Transverse colon (tissue), 4 donors: ENCODE measurements around the gene CDX1. TPM values are rescaled to one million over a fixed set of nuclear protein-coding genes. Genes with fewer than 3 reads are reported as not detected.

Experiments used
- DNase-seq: peaks from one replicate; pipeline ENCODE4 v3.0.0-alpha.2; 2019
- H3K27ac ChIP-seq, 4 donors: fragments of 200-600 bp; sonication (generic); 2 replicates each; pipeline ENCODE4 v1.5.1; 2016 to 2018; ENCODE audit warnings: inconsistent platforms in 4 of 4
- H3K27me3 ChIP-seq: fragments of 200-600 bp; sonication (generic); 2 replicates; pipeline ENCODE4 v1.5.1; 2017; ENCODE audit warnings: inconsistent platforms
- H3K36me3 ChIP-seq, 4 donors: fragments of 200-600 bp; sonication (generic); 2 replicates each; pipeline ENCODE4 v1.5.1; 2017 to 2019; ENCODE audit warnings: inconsistent platforms in 4 of 4
- H3K4me1 ChIP-seq, 4 donors: fragments of 200-600 bp; sonication (generic); 2 replicates each; pipeline ENCODE4 v1.5.1; 2017 to 2020; ENCODE audit warnings: inconsistent platforms in 4 of 4
- H3K4me3 ChIP-seq, 4 donors: fragments of 200-600 bp; sonication (generic); 1 replicate in 1 of 4; 2 replicates in 3 of 4; pipeline versions ENCODE4 v1.5.1 to v1.6.1; 2017 to 2019; ENCODE audit warnings: inconsistent platforms in 4 of 4
- H3K9me3 ChIP-seq, 2 donors: fragments of 200-600 bp; sonication (generic); 2 replicates each; pipeline ENCODE4 v1.5.1; 2017 to 2019; ENCODE audit warnings: inconsistent platforms in 2 of 2
- EP300 ChIP-seq: sonication (generic); formaldehyde crosslinking; IDR thresholded peaks from one replicate; pipeline ENCODE4 v1.6.1; 2017; ENCODE audit warnings: antibody characterized with exemption, low read depth
- POLR2A ChIP-seq: fragments of 450-650 bp; IDR thresholded peaks from one replicate; pipeline ENCODE4 v1.6.1; 2016; ENCODE audit warnings: antibody characterized with exemption, mild to moderate bottlenecking, moderate library complexity
- POLR2AphosphoS5 ChIP-seq, 3 donors: sonication (generic); formaldehyde crosslinking; IDR thresholded peaks; one replicate each; pipeline ENCODE4 v1.6.1; 2016; ENCODE audit warnings: antibody characterized with exemption in 3 of 3
- WGBS, 2 donors: methylation state at CpG; one replicate each; pipeline ENCODE4 v1.1.5; 2018; ENCODE audit warnings: low coverage in 1 of 2; 5-methylcytosine and 5-hydroxymethylcytosine counted together
- in situ Hi-C, 4 donors: fragments of 200-750 bp; cut with MboI; loops; one replicate each; pipeline versions ENCODE4 v1.15.0 to v1.15.1; 2017; ENCODE audit warnings: low sequenced_read_pairs in 3 of 4, low pct_ligation_motif_present in 1 of 4, low pct_unique_long_range_greater_than_20kb in 1 of 4
- intact Hi-C: fragments of 100-400 bp; cut with DNase I; formaldehyde crosslinking; loops from one replicate; pipeline ENCODE4 v1.15.1; 2023; ENCODE audit warnings: low total_unique reads
- total RNA-seq, 4 donors: library from RNA; depleted of rRNA; stranded (reverse); fragments of >200 nt; gene quantifications; one replicate each; pipeline ENCODE4 v1.1.0, GENCODE V29; 2016
- TF ChIP-seq, protein P1 (sequence below), 5 experiments: fragments of 200-600 bp in 3 of 5; fragments of 450-650 bp in 2 of 5; sonication (generic) in 3 of 5; IDR thresholded peaks; 1 replicate in 2 of 5; 2 replicates in 3 of 5; pipeline ENCODE4 v1.5.1; 2016 to 2017; ENCODE audit warnings: antibody characterized with exemption in 5 of 5, inconsistent platforms in 3 of 5, mild to moderate bottlenecking in 2 of 5, moderate library complexity in 1 of 5

CDX1 gene
- total RNA-seq, 4 donors from 2014 or later, result 249 to 540 (median 360) TPM

DNA sequence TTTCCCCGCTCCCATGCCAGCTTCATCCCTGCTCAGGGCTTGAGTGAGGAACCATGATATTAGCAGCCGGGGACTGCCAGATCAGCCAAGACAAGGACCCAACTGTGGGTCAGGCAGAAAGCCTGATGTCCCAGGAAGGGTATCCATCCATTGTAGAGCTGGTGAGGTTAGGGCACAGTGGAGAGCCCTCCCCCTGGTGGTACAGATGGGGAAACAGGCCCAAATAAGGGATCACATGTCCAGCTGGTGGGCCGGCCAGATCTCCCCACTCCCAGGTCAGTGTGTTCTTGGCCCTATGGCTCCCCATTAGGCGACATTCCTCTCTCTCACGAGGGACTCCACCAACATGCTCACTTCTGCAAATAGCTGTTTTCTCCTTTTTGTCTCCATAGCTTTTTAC lies 9.0 kb downstream of the CDX1 start:
- peaks cover 31 to 86% (median 71%) of the 10 kb centered on the region in 4 donors for H3K4me1 ChIP-seq
- peak overlapping the region; percentile 39 to 88 (median 87) for H3K27ac ChIP-seq

DNA sequence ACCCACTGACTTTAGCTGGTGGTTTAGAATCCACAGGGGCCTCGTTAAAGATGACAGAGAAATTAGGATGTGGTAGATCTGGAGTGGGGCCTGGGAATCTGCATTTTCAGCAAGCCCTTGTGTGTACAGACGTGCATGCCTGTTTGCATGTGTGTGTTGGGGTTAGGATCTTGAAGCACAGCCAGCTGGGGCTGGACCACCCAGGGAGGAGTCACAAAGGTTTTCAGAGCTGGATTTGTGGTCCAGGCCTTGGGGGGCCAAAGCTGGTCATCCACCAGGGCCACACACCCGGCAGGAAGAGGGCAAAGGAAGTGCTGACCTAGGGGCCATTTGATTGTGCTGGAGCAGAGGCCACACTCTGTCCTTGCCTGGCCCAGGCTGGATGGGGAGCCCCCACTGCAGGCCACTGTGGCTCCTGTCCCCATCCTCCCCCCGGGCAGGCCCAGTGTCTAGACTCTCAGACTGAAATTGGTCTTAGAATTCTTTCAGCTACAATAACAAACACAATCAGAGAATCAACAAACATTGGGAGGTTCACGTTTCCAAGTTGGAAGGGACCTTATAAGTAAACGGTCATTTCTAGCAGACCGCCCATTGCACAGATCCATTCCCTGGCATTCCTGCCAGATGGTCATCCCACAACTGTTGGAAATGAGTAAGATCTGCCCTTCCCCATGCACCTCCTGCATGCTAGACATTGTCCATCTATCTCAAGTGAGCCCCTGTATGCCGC lies 10.3 kb downstream of the CDX1 start:
- Histone ChIP-seq H3K27ac (peak overlapping the region; percentile 39 to 88 (median 87)), H3K4me1 (peaks cover 45 to 96% (median 80%) of the 10 kb centered on the region in 4 donors), H3K4me3 (no peak overlapping the region), H3K9me3 (no peaks in the 10 kb centered on the region), H3K36me3 (no peaks in the 10 kb centered on the region), H3K27me3 (no peaks in the 10 kb centered on the region)
- in situ Hi-C loops (no loop called here), intact Hi-C loops (no loop called here)
- no peak for DNase-seq
- TF ChIP-seq, protein P1, sequence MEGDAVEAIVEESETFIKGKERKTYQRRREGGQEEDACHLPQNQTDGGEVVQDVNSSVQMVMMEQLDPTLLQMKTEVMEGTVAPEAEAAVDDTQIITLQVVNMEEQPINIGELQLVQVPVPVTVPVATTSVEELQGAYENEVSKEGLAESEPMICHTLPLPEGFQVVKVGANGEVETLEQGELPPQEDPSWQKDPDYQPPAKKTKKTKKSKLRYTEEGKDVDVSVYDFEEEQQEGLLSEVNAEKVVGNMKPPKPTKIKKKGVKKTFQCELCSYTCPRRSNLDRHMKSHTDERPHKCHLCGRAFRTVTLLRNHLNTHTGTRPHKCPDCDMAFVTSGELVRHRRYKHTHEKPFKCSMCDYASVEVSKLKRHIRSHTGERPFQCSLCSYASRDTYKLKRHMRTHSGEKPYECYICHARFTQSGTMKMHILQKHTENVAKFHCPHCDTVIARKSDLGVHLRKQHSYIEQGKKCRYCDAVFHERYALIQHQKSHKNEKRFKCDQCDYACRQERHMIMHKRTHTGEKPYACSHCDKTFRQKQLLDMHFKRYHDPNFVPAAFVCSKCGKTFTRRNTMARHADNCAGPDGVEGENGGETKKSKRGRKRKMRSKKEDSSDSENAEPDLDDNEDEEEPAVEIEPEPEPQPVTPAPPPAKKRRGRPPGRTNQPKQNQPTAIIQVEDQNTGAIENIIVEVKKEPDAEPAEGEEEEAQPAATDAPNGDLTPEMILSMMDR (IDR thresholded peaks at IDR 0.05), result no peak
- no peak for TF ChIP-seq EP300
- no peak for TF ChIP-seq POLR2A
- TF ChIP-seq POLR2AphosphoS5 (IDR thresholded peaks at IDR 0.05), result no peak
- WGBS, 2 donors, result 48% methylated on average over 8 of the region's 8 CpGs; no CpG with 5 or more reads in 1 of the 2 donors

More for the DNA sequence above, 9.0 kb downstream of the CDX1 start:
- DNase-seq, result no peak
- in situ Hi-C loops, result no loop called here
- no peak for TF ChIP-seq POLR2A
- TF ChIP-seq, protein P1 (IDR thresholded peaks at IDR 0.05), result peak in 4 of 5 experiments; percentile 38 to 50 (median 40)
- Histone ChIP-seq H3K4me3 (no peak overlapping the region), H3K9me3 (no peaks in the 10 kb centered on the region), H3K27me3 (no peaks in the 10 kb centered on the region), H3K36me3 (peaks cover 0 to 3% (median 0%) of the 10 kb centered on the region in 4 donors)
- WGBS, 2 donors, result 20 to 74% methylated on average over 2 to 5 of the region's 5 CpGs
- intact Hi-C loops, result no loop called here

DNA sequence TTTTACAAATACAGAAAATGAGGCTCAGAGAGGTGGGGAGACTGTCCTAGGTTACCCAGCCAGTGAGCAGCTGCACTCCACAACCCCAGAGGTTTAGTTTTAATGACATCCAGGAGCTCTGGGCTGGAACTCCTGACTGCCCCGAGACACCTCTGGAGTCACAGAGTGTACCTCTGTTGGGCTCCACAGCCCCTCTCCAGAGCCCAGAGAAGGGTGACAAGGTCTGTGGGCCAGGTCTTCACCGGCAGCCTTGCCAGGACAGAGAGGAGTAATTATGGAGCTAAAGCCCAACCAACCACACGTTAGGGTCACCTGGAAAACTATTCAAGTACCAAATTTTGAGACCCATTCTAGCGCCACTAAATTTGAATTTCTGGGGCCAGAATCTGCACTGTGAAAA lies 11.1 kb downstream of the CDX1 start:
- TF ChIP-seq POLR2A (no peak), POLR2AphosphoS5 (IDR thresholded peaks at IDR 0.05) (no peak), EP300 (no peak)
- TF ChIP-seq, protein P1 (IDR thresholded peaks at IDR 0.05), result no peak
- no peaks in the 10 kb centered on the region for H3K9me3 ChIP-seq
- H3K4me3 ChIP-seq, result no peak overlapping the region
- H3K36me3 ChIP-seq, result no peaks in the 10 kb centered on the region
- H3K27me3 ChIP-seq, result no peaks in the 10 kb centered on the region
- peaks cover 50 to 96% (median 80%) of the 10 kb centered on the region in 4 donors for H3K4me1 ChIP-seq
- WGBS, 2 donors, result 54% methylated on average over 4 of the region's 4 CpGs; no CpG with 5 or more reads in 1 of the 2 donors
- in situ Hi-C loops, result no loop called here
- intact Hi-C loops, result no loop called here
- H3K27ac ChIP-seq, result peak overlapping the region; percentile 85 to 88 (median 87)
- no peak for DNase-seq

DNA sequence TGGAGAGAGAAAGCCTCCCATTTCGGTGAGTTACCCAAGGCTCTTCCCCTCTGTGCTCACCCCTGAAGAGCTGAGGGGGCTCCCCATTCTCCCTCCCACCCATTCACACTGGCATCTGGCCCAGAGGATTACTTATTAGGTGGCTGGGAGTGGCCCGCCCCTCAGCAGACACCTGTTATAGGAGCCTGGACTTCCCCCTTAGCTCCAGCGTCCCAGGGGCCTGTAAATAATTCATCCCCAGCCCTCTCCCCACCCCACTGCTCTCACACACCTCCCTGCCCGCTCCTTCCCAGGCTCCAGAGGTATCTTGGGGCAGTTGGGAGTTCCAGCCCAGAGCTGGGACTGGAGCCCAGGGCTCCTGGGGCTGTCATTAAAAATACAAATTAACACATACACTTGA lies 11.7 kb downstream of the CDX1 start:
- H3K4me3 ChIP-seq, result no peak overlapping the region
- peaks cover 50 to 96% (median 80%) of the 10 kb centered on the region in 4 donors for H3K4me1 ChIP-seq
- H3K36me3 ChIP-seq, result no peaks in the 10 kb centered on the region
- intact Hi-C loops (no loop called here), in situ Hi-C loops (no loop called here)
- TF ChIP-seq POLR2A (no peak), POLR2AphosphoS5 (IDR thresholded peaks at IDR 0.05) (no peak), EP300 (no peak)
- TF ChIP-seq, protein P1 (IDR thresholded peaks at IDR 0.05), result no peak
- no peaks in the 10 kb centered on the region for H3K9me3 ChIP-seq
- peak; percentile 66 for DNase-seq
- H3K27ac ChIP-seq, result peak overlapping the region; percentile 85 to 88 (median 87)
- no peaks in the 10 kb centered on the region for H3K27me3 ChIP-seq
- WGBS, 2 donors, result 46% methylated on average over 4 of the region's 4 CpGs; no CpG with 5 or more reads in 1 of the 2 donors
